ENCODE results near the gene COTL1.

The COTL1 gene

DNA sequence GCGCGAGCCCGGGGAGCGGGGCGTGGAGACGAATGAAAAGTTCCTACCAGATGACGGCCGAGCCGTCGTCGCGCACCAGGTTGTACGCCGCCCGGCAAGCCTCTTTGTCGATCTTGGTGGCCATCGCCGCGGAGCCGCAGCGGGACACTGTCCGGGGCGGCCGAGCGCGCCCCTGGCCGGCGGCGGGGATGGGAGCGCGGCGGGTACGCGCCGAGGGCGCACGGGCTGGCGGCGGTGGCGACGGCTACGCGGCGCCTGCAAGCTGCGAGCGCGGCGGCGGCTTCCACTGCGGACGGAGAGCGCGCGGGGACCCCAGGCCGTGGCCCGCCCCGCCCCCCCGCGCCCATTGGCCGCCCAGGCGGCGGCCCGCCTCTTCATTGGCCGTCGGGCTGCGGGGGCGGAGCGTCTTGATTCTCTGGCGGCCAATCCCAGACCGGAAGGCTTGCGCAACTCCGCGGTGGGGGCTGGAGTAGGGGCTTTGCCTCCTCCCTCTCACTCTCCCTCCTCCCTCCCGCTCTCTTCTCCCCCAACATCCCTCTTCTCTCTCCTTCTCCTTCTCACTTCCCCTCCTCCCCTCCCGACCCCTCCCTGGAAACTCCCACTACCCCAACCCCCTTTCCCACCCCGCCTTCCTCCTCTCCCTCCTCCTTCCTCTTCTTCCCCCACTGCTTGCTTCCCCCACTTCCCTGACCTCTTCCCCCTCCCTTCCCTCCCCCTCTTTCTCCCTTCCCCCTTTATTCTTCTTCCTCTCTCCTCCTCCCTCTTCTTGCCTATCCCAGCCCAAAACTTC lies at the start of gene COTL1:
Gene COTL1 (minus strand): TSS at position 288 of the 790 bp plus-strand sequence. CDS start 164 bp downstream, at position 124.
- TF ChIP-seq CSRNP3 (CRISPR knock-in tag; IDR thresholded peaks at IDR 0.05): no peak
- TF ChIP-seq RARB (CRISPR knock-in tag; IDR thresholded peaks at IDR 0.05): no peak
- no peak for TF ChIP-seq ZNF8 (CRISPR knock-in tag; IDR thresholded peaks at IDR 0.05)
- no peak for TF ChIP-seq ESRRG (CRISPR knock-in tag; IDR thresholded peaks at IDR 0.05)
- TF ChIP-seq ZFP30 (CRISPR knock-in tag; IDR thresholded peaks at IDR 0.05): no peak
- TF ChIP-seq CREB5 (CRISPR knock-in tag; IDR thresholded peaks at IDR 0.05; ENCODE audit: low read depth): no peak
- TF ChIP-seq ZFP3 (CRISPR knock-in tag; IDR thresholded peaks at IDR 0.05): no peak
- TF ChIP-seq, protein P1, sequence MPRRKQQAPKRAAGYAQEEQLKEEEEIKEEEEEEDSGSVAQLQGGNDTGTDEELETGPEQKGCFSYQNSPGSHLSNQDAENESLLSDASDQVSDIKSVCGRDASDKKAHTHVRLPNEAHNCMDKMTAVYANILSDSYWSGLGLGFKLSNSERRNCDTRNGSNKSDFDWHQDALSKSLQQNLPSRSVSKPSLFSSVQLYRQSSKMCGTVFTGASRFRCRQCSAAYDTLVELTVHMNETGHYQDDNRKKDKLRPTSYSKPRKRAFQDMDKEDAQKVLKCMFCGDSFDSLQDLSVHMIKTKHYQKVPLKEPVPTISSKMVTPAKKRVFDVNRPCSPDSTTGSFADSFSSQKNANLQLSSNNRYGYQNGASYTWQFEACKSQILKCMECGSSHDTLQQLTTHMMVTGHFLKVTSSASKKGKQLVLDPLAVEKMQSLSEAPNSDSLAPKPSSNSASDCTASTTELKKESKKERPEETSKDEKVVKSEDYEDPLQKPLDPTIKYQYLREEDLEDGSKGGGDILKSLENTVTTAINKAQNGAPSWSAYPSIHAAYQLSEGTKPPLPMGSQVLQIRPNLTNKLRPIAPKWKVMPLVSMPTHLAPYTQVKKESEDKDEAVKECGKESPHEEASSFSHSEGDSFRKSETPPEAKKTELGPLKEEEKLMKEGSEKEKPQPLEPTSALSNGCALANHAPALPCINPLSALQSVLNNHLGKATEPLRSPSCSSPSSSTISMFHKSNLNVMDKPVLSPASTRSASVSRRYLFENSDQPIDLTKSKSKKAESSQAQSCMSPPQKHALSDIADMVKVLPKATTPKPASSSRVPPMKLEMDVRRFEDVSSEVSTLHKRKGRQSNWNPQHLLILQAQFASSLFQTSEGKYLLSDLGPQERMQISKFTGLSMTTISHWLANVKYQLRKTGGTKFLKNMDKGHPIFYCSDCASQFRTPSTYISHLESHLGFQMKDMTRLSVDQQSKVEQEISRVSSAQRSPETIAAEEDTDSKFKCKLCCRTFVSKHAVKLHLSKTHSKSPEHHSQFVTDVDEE (CRISPR knock-in tag; IDR thresholded peaks at IDR 0.05): no peak
- TF ChIP-seq GLIS3 (CRISPR knock-in tag; IDR thresholded peaks at IDR 0.05): no peak
- TF ChIP-seq CSDC2 (CRISPR knock-in tag; IDR thresholded peaks at IDR 0.05): no peak
- no peak for TF ChIP-seq OSR1 (CRISPR knock-in tag; IDR thresholded peaks at IDR 0.05)
- TF ChIP-seq ARNTL (CRISPR knock-in tag; IDR thresholded peaks at IDR 0.05; ENCODE audit: borderline replicate concordance, low read depth): no peak
- no peak for TF ChIP-seq PPARA (CRISPR knock-in tag; IDR thresholded peaks at IDR 0.05; ENCODE audit: borderline replicate concordance)
- no peak for TF ChIP-seq ISL1 (CRISPR knock-in tag; IDR thresholded peaks at IDR 0.05)
- TF ChIP-seq, protein P2, sequence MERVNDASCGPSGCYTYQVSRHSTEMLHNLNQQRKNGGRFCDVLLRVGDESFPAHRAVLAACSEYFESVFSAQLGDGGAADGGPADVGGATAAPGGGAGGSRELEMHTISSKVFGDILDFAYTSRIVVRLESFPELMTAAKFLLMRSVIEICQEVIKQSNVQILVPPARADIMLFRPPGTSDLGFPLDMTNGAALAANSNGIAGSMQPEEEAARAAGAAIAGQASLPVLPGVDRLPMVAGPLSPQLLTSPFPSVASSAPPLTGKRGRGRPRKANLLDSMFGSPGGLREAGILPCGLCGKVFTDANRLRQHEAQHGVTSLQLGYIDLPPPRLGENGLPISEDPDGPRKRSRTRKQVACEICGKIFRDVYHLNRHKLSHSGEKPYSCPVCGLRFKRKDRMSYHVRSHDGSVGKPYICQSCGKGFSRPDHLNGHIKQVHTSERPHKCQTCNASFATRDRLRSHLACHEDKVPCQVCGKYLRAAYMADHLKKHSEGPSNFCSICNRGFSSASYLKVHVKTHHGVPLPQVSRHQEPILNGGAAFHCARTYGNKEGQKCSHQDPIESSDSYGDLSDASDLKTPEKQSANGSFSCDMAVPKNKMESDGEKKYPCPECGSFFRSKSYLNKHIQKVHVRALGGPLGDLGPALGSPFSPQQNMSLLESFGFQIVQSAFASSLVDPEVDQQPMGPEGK (CRISPR knock-in tag; IDR thresholded peaks at IDR 0.05; ENCODE audit: borderline replicate concordance): no peak
- no peak for TF ChIP-seq ZNF565 (CRISPR knock-in tag; conservative IDR thresholded peaks at IDR 0.05; ENCODE audit: low read depth)
- TF ChIP-seq ZC3H10 (CRISPR knock-in tag; IDR thresholded peaks at IDR 0.05): no peak
- TF ChIP-seq SNAI2 (CRISPR knock-in tag; IDR thresholded peaks at IDR 0.05): no peak
- TF ChIP-seq POU6F1 (CRISPR knock-in tag; IDR thresholded peaks at IDR 0.05; ENCODE audit: borderline replicate concordance, low read depth): no peak
- no peak for TF ChIP-seq BACH2 (CRISPR knock-in tag; IDR thresholded peaks at IDR 0.05; ENCODE audit: borderline replicate concordance)
- ATAC-seq: peak; percentile 71

DNA sequence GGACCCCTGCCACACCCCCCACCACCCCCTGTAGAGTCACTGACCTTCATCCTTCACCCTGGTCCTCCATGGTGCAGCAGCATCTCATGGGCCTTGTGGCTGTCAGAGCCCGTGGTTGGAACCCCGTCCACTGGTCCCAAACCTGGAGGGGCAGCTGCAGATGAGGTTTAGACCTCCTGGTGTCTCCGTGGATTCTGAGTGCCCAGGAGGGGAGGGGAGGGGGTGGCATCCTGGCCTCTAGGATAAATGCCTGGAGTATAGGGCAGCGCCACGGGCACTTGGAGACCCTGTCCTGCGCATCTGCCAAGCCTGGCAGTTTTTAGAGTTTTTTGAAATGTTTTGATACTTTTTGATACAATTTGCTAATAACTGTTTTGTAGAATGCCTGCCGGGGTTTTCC lies 48.0 kb upstream of the COTL1 start:
- no peak for ATAC-seq
- TF ChIP-seq SNAI2 (CRISPR knock-in tag; IDR thresholded peaks at IDR 0.05) (no peak), GLIS3 (CRISPR knock-in tag; IDR thresholded peaks at IDR 0.05) (no peak), CSRNP3 (CRISPR knock-in tag; IDR thresholded peaks at IDR 0.05) (no peak), BACH2 (CRISPR knock-in tag; IDR thresholded peaks at IDR 0.05; ENCODE audit: borderline replicate concordance) (no peak), ESRRG (CRISPR knock-in tag; IDR thresholded peaks at IDR 0.05) (no peak), RARB (CRISPR knock-in tag; IDR thresholded peaks at IDR 0.05) (no peak), POU6F1 (CRISPR knock-in tag; IDR thresholded peaks at IDR 0.05; ENCODE audit: borderline replicate concordance, low read depth) (no peak)

Measured in SK-N-SH treated with all-trans-retinoic acid at 6 μM for 48 hours (cell line).